WTC11 (cell line): ENCODE results near the gene LTA4H. TPM values are rescaled to one million over a fixed set of nuclear protein-coding genes. Genes with fewer than 3 reads are reported as not detected.

ENCODE experiments used
- ATAC-seq: fragments of 200-7000 bp; cut with Tn5 transposase; 2 replicates; pipeline ENCODE4 v1.10.0; 2021; ENCODE audit warnings: mild to moderate bottlenecking, moderate library complexity
- CTCF ChIA-PET: fragments of 300-600 bp; sonication (Branson Sonifier 250); formaldehyde crosslinking; loops from one replicate; lab custom pipeline; 2021; ENCODE audit warnings: antibody characterized with exemption; lab: Charles Lee
- POLR2A ChIA-PET: fragments of 350-600 bp; sonication (Branson Sonifier 250); formaldehyde crosslinking; loops from one replicate; lab custom pipeline; 2021; ENCODE audit warnings: antibody characterized with exemption; lab: Charles Lee
- DNase-seq: peaks from one replicate; pipeline ENCODE4 v3.0.0; 2021; ENCODE audit warnings: low spot score
- H3K27ac Mint-ChIP-seq: 2 replicates; pipeline ENCODE4 v1.8.0; 2021; ENCODE audit warnings: mixed read lengths
- H3K27me3 Mint-ChIP-seq: 2 replicates; pipeline ENCODE4 v1.8.0; 2021; ENCODE audit warnings: low read depth, mild to moderate bottlenecking, moderate library complexity, mixed read lengths
- H3K36me3 Mint-ChIP-seq: 2 replicates; pipeline ENCODE4 v1.8.0; 2021; ENCODE audit warnings: mixed read lengths
- H3K4me1 Mint-ChIP-seq: 2 replicates; pipeline ENCODE4 v1.8.0; 2022; ENCODE audit warnings: mixed read lengths
- H3K4me3 Mint-ChIP-seq: 2 replicates; pipeline ENCODE4 v1.8.0; 2021; ENCODE audit warnings: mild to moderate bottlenecking, moderate library complexity, mixed read lengths
- H3K9me3 Mint-ChIP-seq: 2 replicates; pipeline ENCODE4 v1.8.0; 2021; ENCODE audit warnings: mixed read lengths
- ATF1 ChIP-seq: sonication (generic); formaldehyde crosslinking; IDR thresholded peaks from 2 replicates; pipeline ENCODE4 v1.8.1; 2023; ENCODE audit warnings: mild to moderate bottlenecking, moderate library complexity, missing genetic modification reagents
- FOXP1 ChIP-seq: sonication (generic); formaldehyde crosslinking; IDR thresholded peaks from 2 replicates; pipeline ENCODE4 v1.8.0; 2022; ENCODE audit warnings: missing genetic modification reagents, mild to moderate bottlenecking, moderate library complexity, borderline replicate concordance
- HMGA2 ChIP-seq: fragments of 250-450 bp; sonication (Bioruptor Pico); IDR thresholded peaks from 2 replicates; pipeline ENCODE4 v1.4.0; 2021; ENCODE audit warnings: mild to moderate bottlenecking, moderate library complexity
- IRF2 ChIP-seq: sonication (generic); formaldehyde crosslinking; IDR thresholded peaks from 2 replicates; pipeline ENCODE4 v1.8.0; 2022; ENCODE audit warnings: low read depth, missing genetic modification reagents, borderline replicate concordance
- JAZF1 ChIP-seq: fragments of 250-450 bp; sonication (Bioruptor Pico); IDR thresholded peaks from 2 replicates; pipeline ENCODE4 v1.9.0; 2021; ENCODE audit warnings: moderate library complexity, mild to moderate bottlenecking, inconsistent platforms
- MXD4 ChIP-seq: fragments of 250-450 bp; sonication (Bioruptor Pico); IDR thresholded peaks from 2 replicates; pipeline ENCODE4 v1.8.0; 2021; ENCODE audit warnings: mild to moderate bottlenecking, moderate library complexity, borderline replicate concordance
- TEAD1 ChIP-seq: sonication (generic); formaldehyde crosslinking; IDR thresholded peaks from 2 replicates; pipeline ENCODE4 v1.8.0; 2022; ENCODE audit warnings: mild to moderate bottlenecking, missing genetic modification reagents
- TEAD4 ChIP-seq: sonication (generic); formaldehyde crosslinking; IDR thresholded peaks from 2 replicates; pipeline ENCODE4 v1.8.0; 2022; ENCODE audit warnings: mild to moderate bottlenecking, missing genetic modification reagents
- ZNF219 ChIP-seq: sonication (generic); formaldehyde crosslinking; IDR thresholded peaks from 2 replicates; pipeline ENCODE4 v1.8.0; 2023; ENCODE audit warnings: missing genetic modification reagents, mild to moderate bottlenecking, borderline replicate concordance
- total RNA-seq: library from RNA; stranded (reverse); gene quantifications from 3 replicates; pipeline ENCODE4 v1.2.3, GENCODE V29; 2021
- TF ChIP-seq, protein P1 (sequence below): fragments of 250-450 bp; sonication (Bioruptor Pico); IDR thresholded peaks from 2 replicates; pipeline ENCODE4 v1.9.0; 2021; ENCODE audit warnings: mild to moderate bottlenecking
- TF ChIP-seq, protein P2 (sequence below): fragments of 250-450 bp; sonication (Bioruptor Pico); IDR thresholded peaks from 2 replicates; pipeline ENCODE4 v1.9.0; 2021; ENCODE audit warnings: mild to moderate bottlenecking, borderline replicate concordance
- TF ChIP-seq, protein P3 (sequence below): sonication (generic); formaldehyde crosslinking; IDR thresholded peaks from 2 replicates; pipeline ENCODE4 v1.8.1; 2022; ENCODE audit warnings: missing genetic modification reagents, borderline replicate concordance
- TF ChIP-seq, protein P4 (sequence below): sonication (generic); formaldehyde crosslinking; IDR thresholded peaks from 2 replicates; pipeline ENCODE4 v1.8.0; 2022; ENCODE audit warnings: missing genetic modification reagents
- TF ChIP-seq, protein P5 (sequence below): sonication (generic); formaldehyde crosslinking; IDR thresholded peaks from 2 replicates; pipeline ENCODE4 v1.8.1; 2023; ENCODE audit warnings: mild to moderate bottlenecking, missing genetic modification reagents
- TF ChIP-seq, protein P6 (sequence below): sonication (generic); formaldehyde crosslinking; IDR thresholded peaks from 2 replicates; pipeline ENCODE4 v1.8.1; 2022; ENCODE audit warnings: low read depth, missing genetic modification reagents, borderline replicate concordance
- TF ChIP-seq, protein P7 (sequence below): sonication (generic); formaldehyde crosslinking; IDR thresholded peaks from 2 replicates; pipeline ENCODE4 v1.8.1; 2023; ENCODE audit warnings: mild to moderate bottlenecking, missing genetic modification reagents, borderline replicate concordance

Gene LTA4H
- total RNA-seq, 1 experiment from 2014 or later = 134 TPM

DNA sequence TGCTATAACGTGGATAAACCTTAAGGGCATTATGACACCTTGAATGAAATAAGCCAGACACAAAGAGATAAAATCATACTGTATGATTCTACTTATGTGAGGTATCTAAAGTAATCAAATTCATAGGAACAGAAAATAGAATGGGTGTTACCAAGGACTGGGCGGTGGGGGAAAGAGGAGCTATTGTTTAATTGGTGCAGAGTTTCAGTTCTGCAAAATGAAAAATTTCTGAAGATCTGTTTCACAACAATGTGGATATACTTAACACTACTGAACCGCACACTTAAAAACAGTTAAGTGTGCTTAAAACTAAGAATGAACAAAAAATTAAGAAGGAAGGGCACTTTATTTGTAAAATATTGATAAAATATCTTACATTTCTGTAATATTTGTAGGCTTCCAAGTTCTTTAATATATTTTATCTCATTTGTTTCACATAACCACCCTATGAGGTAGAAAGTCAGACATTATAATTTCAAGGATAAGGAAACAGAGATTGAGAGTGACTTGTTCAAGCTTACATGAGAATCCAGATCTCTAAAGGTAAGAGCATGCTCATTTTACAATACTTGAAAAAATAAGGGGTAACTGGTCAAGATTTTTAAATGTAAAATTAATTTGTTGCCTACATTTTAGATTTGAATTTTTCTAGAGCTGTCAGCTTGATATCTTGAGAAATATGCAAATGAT is 14.9 kb downstream of the LTA4H start:
- Mint-ChIP-seq H3K4me3 (no peak overlapping the region), H3K27me3 (no peaks in the 10 kb centered on the region), H3K9me3 (no peaks in the 10 kb centered on the region), H3K4me1 (no peaks in the 10 kb centered on the region), H3K27ac (no peak overlapping the region), H3K36me3 (peaks cover 78% of the 10 kb centered on the region)
- POLR2A ChIA-PET = no interaction called here
- no peak for DNase-seq
- ATAC-seq = no peak
- TF ChIP-seq ATF1 (CRISPR knock-in tag) = no peak
- TF ChIP-seq, protein P1, sequence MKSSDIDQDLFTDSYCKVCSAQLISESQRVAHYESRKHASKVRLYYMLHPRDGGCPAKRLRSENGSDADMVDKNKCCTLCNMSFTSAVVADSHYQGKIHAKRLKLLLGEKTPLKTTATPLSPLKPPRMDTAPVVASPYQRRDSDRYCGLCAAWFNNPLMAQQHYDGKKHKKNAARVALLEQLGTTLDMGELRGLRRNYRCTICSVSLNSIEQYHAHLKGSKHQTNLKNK = no peak
- TF ChIP-seq FOXP1 (CRISPR knock-in tag) = no peak
- TF ChIP-seq IRF2 (CRISPR knock-in tag) = no peak
- TF ChIP-seq, protein P2, sequence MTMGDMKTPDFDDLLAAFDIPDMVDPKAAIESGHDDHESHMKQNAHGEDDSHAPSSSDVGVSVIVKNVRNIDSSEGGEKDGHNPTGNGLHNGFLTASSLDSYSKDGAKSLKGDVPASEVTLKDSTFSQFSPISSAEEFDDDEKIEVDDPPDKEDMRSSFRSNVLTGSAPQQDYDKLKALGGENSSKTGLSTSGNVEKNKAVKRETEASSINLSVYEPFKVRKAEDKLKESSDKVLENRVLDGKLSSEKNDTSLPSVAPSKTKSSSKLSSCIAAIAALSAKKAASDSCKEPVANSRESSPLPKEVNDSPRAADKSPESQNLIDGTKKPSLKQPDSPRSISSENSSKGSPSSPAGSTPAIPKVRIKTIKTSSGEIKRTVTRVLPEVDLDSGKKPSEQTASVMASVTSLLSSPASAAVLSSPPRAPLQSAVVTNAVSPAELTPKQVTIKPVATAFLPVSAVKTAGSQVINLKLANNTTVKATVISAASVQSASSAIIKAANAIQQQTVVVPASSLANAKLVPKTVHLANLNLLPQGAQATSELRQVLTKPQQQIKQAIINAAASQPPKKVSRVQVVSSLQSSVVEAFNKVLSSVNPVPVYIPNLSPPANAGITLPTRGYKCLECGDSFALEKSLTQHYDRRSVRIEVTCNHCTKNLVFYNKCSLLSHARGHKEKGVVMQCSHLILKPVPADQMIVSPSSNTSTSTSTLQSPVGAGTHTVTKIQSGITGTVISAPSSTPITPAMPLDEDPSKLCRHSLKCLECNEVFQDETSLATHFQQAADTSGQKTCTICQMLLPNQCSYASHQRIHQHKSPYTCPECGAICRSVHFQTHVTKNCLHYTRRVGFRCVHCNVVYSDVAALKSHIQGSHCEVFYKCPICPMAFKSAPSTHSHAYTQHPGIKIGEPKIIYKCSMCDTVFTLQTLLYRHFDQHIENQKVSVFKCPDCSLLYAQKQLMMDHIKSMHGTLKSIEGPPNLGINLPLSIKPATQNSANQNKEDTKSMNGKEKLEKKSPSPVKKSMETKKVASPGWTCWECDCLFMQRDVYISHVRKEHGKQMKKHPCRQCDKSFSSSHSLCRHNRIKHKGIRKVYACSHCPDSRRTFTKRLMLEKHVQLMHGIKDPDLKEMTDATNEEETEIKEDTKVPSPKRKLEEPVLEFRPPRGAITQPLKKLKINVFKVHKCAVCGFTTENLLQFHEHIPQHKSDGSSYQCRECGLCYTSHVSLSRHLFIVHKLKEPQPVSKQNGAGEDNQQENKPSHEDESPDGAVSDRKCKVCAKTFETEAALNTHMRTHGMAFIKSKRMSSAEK (CRISPR knock-in tag) = no peak
- TF ChIP-seq, protein P3, sequence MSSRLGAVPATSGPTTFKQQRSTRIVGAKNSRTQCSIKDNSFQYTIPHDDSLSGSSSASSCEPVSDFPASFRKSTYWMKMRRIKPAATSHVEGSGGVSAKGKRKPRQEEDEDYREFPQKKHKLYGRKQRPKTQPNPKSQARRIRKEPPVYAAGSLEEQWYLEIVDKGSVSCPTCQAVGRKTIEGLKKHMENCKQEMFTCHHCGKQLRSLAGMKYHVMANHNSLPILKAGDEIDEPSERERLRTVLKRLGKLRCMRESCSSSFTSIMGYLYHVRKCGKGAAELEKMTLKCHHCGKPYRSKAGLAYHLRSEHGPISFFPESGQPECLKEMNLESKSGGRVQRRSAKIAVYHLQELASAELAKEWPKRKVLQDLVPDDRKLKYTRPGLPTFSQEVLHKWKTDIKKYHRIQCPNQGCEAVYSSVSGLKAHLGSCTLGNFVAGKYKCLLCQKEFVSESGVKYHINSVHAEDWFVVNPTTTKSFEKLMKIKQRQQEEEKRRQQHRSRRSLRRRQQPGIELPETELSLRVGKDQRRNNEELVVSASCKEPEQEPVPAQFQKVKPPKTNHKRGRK (CRISPR knock-in tag) = no peak
- TF ChIP-seq ZNF219 (CRISPR knock-in tag) = no peak
- TF ChIP-seq, protein P4, sequence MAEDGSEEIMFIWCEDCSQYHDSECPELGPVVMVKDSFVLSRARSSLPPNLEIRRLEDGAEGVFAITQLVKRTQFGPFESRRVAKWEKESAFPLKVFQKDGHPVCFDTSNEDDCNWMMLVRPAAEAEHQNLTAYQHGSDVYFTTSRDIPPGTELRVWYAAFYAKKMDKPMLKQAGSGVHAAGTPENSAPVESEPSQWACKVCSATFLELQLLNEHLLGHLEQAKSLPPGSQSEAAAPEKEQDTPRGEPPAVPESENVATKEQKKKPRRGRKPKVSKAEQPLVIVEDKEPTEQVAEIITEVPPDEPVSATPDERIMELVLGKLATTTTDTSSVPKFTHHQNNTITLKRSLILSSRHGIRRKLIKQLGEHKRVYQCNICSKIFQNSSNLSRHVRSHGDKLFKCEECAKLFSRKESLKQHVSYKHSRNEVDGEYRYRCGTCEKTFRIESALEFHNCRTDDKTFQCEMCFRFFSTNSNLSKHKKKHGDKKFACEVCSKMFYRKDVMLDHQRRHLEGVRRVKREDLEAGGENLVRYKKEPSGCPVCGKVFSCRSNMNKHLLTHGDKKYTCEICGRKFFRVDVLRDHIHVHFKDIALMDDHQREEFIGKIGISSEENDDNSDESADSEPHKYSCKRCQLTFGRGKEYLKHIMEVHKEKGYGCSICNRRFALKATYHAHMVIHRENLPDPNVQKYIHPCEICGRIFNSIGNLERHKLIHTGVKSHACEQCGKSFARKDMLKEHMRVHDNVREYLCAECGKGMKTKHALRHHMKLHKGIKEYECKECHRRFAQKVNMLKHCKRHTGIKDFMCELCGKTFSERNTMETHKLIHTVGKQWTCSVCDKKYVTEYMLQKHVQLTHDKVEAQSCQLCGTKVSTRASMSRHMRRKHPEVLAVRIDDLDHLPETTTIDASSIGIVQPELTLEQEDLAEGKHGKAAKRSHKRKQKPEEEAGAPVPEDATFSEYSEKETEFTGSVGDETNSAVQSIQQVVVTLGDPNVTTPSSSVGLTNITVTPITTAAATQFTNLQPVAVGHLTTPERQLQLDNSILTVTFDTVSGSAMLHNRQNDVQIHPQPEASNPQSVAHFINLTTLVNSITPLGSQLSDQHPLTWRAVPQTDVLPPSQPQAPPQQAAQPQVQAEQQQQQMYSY = no peak
- TF ChIP-seq, protein P5, sequence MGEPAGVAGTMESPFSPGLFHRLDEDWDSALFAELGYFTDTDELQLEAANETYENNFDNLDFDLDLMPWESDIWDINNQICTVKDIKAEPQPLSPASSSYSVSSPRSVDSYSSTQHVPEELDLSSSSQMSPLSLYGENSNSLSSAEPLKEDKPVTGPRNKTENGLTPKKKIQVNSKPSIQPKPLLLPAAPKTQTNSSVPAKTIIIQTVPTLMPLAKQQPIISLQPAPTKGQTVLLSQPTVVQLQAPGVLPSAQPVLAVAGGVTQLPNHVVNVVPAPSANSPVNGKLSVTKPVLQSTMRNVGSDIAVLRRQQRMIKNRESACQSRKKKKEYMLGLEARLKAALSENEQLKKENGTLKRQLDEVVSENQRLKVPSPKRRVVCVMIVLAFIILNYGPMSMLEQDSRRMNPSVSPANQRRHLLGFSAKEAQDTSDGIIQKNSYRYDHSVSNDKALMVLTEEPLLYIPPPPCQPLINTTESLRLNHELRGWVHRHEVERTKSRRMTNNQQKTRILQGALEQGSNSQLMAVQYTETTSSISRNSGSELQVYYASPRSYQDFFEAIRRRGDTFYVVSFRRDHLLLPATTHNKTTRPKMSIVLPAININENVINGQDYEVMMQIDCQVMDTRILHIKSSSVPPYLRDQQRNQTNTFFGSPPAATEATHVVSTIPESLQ (CRISPR knock-in tag) = no peak
- TF ChIP-seq, protein P6, sequence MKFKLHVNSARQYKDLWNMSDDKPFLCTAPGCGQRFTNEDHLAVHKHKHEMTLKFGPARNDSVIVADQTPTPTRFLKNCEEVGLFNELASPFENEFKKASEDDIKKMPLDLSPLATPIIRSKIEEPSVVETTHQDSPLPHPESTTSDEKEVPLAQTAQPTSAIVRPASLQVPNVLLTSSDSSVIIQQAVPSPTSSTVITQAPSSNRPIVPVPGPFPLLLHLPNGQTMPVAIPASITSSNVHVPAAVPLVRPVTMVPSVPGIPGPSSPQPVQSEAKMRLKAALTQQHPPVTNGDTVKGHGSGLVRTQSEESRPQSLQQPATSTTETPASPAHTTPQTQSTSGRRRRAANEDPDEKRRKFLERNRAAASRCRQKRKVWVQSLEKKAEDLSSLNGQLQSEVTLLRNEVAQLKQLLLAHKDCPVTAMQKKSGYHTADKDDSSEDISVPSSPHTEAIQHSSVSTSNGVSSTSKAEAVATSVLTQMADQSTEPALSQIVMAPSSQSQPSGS (CRISPR knock-in tag) = no peak
- no peak for TF ChIP-seq TEAD1 (CRISPR knock-in tag)
- TF ChIP-seq TEAD4 (CRISPR knock-in tag) = no peak
- TF ChIP-seq, protein P7, sequence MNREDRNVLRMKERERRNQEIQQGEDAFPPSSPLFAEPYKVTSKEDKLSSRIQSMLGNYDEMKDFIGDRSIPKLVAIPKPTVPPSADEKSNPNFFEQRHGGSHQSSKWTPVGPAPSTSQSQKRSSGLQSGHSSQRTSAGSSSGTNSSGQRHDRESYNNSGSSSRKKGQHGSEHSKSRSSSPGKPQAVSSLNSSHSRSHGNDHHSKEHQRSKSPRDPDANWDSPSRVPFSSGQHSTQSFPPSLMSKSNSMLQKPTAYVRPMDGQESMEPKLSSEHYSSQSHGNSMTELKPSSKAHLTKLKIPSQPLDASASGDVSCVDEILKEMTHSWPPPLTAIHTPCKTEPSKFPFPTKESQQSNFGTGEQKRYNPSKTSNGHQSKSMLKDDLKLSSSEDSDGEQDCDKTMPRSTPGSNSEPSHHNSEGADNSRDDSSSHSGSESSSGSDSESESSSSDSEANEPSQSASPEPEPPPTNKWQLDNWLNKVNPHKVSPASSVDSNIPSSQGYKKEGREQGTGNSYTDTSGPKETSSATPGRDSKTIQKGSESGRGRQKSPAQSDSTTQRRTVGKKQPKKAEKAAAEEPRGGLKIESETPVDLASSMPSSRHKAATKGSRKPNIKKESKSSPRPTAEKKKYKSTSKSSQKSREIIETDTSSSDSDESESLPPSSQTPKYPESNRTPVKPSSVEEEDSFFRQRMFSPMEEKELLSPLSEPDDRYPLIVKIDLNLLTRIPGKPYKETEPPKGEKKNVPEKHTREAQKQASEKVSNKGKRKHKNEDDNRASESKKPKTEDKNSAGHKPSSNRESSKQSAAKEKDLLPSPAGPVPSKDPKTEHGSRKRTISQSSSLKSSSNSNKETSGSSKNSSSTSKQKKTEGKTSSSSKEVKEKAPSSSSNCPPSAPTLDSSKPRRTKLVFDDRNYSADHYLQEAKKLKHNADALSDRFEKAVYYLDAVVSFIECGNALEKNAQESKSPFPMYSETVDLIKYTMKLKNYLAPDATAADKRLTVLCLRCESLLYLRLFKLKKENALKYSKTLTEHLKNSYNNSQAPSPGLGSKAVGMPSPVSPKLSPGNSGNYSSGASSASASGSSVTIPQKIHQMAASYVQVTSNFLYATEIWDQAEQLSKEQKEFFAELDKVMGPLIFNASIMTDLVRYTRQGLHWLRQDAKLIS (CRISPR knock-in tag) = no peak
- TF ChIP-seq HMGA2 (CRISPR knock-in tag) = no peak
- no peak for TF ChIP-seq MXD4 (CRISPR knock-in tag)
- no peak for TF ChIP-seq JAZF1 (CRISPR knock-in tag)
- CTCF ChIA-PET = no interaction called here
